HCT116 (cell line): ENCODE results near the gene IL36B. TPM values are rescaled to one million over a fixed set of nuclear protein-coding genes. Genes with fewer than 3 reads are reported as not detected.

Experiments
- ATAC-seq: fragments of 200-7000 bp; cut with Tn5 transposase; 2 replicates; pipeline ENCODE4 v1.9.1; 2020; ENCODE audit warnings: mild to moderate bottlenecking, moderate library complexity
- BruUV-seq: library from RNA; stranded (reverse); fragments of 400-500 nt; replicated peaks from 2 replicates; lab custom pipeline; 2021; lab: Mats Ljungman, UMichigan
- CTCF ChIA-PET: fragments of 300-600 bp; sonication (Branson Sonifier 250); formaldehyde crosslinking; loops from one replicate; lab custom pipeline; 2021; ENCODE audit warnings: antibody characterized with exemption; lab: Charles Lee
- POLR2A ChIA-PET: fragments of 300-600, 350-600 bp; sonication (Branson Sonifier 250); formaldehyde crosslinking; loops from one replicate; lab custom pipeline; 2021; ENCODE audit warnings: antibody characterized with exemption; lab: Charles Lee
- RAD21 ChIA-PET, 2 experiments: fragments of 300-600 bp; sonication (Branson Sonifier 250); formaldehyde crosslinking; loops; one replicate each; lab custom pipeline; 2023; ENCODE audit warnings: low total read pairs in 2 of 2; ENCODE audit not compliant: uncharacterized antibody in 2 of 2, unreplicated experiment in 2 of 2, low non-redundant PET in 1 of 2; lab: Charles Lee
- DNase-seq: peaks from one replicate; pipeline ENCODE4 v3.0.0-alpha.2; 2010; ENCODE audit warnings: low read depth, low spot score
- H2AFZ ChIP-seq: fragments of 200-600 bp; shearing (Covaris generic), sonication (generic); 2 replicates; pipeline ENCODE4 v1.6.1; 2017; ENCODE audit warnings: low read depth, mixed run types, mixed read lengths, antibody characterized with exemption, low read length; ENCODE audit not compliant: poor library complexity, severe bottlenecking
- H3K27ac ChIP-seq: 2 replicates; pipeline ENCODE4 v1.5.1; 2012; ENCODE audit warnings: low read depth, low read length
- H3K27me3 ChIP-seq: fragments of 200-600 bp; sonication (generic); 2 replicates; pipeline ENCODE4 v1.6.1; 2016; ENCODE audit warnings: mixed run types, low read length, mixed read lengths; ENCODE audit not compliant: insufficient read depth
- H3K36me3 ChIP-seq, 2 experiments: fragments of 200-500 bp in 1 of 2; fragments of 200-600 bp in 1 of 2; sonication (Bioruptor generic) in 1 of 2; sonication (generic) in 1 of 2; 2 replicates each; pipeline versions ENCODE4 v1.5.1 to v1.6.1; 2014 to 2016; ENCODE audit warnings: low read length in 2 of 2, inconsistent platforms in 1 of 2, mixed read lengths in 1 of 2, mixed run types in 1 of 2; ENCODE audit not compliant: insufficient read depth in 2 of 2, control insufficient read depth in 1 of 2
- H3K4me1 ChIP-seq, 2 experiments: fragments of 200-600 bp in 1 of 2; sonication (generic) in 1 of 2; 2 replicates each; pipeline versions ENCODE4 v1.5.1 to v1.6.1; 2012 to 2017; ENCODE audit warnings: low read length in 2 of 2, inconsistent platforms in 1 of 2, mild to moderate bottlenecking in 1 of 2, mixed read lengths in 1 of 2, mixed run types in 1 of 2, moderate library complexity in 1 of 2; ENCODE audit not compliant: insufficient read depth in 2 of 2, control insufficient read depth in 1 of 2
- H3K4me2 ChIP-seq: fragments of 200-600 bp; sonication (generic); 2 replicates; pipeline ENCODE4 v1.6.1; 2017; ENCODE audit warnings: mixed run types, low read length, mixed read lengths
- H3K4me3 ChIP-seq, 2 experiments: fragments of 200-600 bp in 1 of 2; sonication (generic) in 1 of 2; replicated peaks in 1 of 2; 2 replicates each; pipeline ENCODE4 v1.5.1; 2011 to 2016; ENCODE audit warnings: low read length in 2 of 2, control low read depth in 1 of 2, low read depth in 1 of 2, mild to moderate bottlenecking in 1 of 2, mixed read lengths in 1 of 2, mixed run types in 1 of 2
- H3K79me2 ChIP-seq: fragments of 200-600 bp; sonication (generic); 2 replicates; pipeline ENCODE4 v1.6.1; 2017; ENCODE audit warnings: mild to moderate bottlenecking, mixed run types, low read length, moderate library complexity, mixed read lengths; ENCODE audit not compliant: insufficient read depth
- H3K9ac ChIP-seq: fragments of 200-600 bp; sonication (generic); 2 replicates; pipeline ENCODE4 v1.6.1; 2016; ENCODE audit warnings: low read length, mixed read lengths
- H3K9me2 ChIP-seq: fragments of 200-600 bp; sonication (generic), shearing (Covaris generic); 2 replicates; pipeline ENCODE4 v1.6.1; 2017; ENCODE audit warnings: mixed run types, mild to moderate bottlenecking, moderate library complexity; ENCODE audit not compliant: insufficient read depth
- H3K9me3 ChIP-seq, 2 experiments: fragments of 200-500 bp in 1 of 2; fragments of 200-600 bp in 1 of 2; sonication (Bioruptor generic) in 1 of 2; sonication (generic) in 1 of 2; 2 replicates each; pipeline ENCODE4 v1.6.1; 2014 to 2017; ENCODE audit warnings: low read length in 2 of 2, mixed read lengths in 2 of 2, inconsistent platforms in 1 of 2, low read depth in 1 of 2, mild to moderate bottlenecking in 1 of 2, mixed run types in 1 of 2, moderate library complexity in 1 of 2; ENCODE audit not compliant: control insufficient read depth in 1 of 2, insufficient read depth in 1 of 2
- H4K20me1 ChIP-seq: fragments of 200-600 bp; sonication (generic), shearing (Covaris generic); 2 replicates; pipeline ENCODE4 v1.6.1; 2017; ENCODE audit warnings: mixed run types, mild to moderate bottlenecking, moderate library complexity; ENCODE audit not compliant: insufficient read depth
- CBX3 ChIP-seq: IDR thresholded peaks from 2 replicates; pipeline ENCODE4 v1.6.1; 2012; ENCODE audit warnings: low read depth
- EGR1 ChIP-seq: IDR thresholded peaks from 2 replicates; pipeline ENCODE4 v1.6.1; 2012; ENCODE audit warnings: low read depth
- EZH2 ChIP-seq: fragments of 200-600 bp; sonication (generic); IDR thresholded peaks from 2 replicates; pipeline ENCODE4 v1.6.1; 2017; ENCODE audit warnings: antibody characterized with exemption, mixed run types
- EZH2phosphoT487 ChIP-seq: fragments of 200-600 bp; IDR thresholded peaks from 2 replicates; pipeline ENCODE4 v1.6.1; 2018; ENCODE audit warnings: antibody characterized with exemption, borderline replicate concordance
- FOSL1 ChIP-seq: IDR thresholded peaks from 2 replicates; pipeline ENCODE4 v1.6.1; 2012; ENCODE audit warnings: low read depth
- JUND ChIP-seq: IDR thresholded peaks from 2 replicates; pipeline ENCODE4 v1.6.1; 2012
- SP1 ChIP-seq: IDR thresholded peaks from 2 replicates; pipeline ENCODE4 v1.6.1; 2012; ENCODE audit warnings: low read depth
- SRF ChIP-seq: IDR thresholded peaks from 2 replicates; pipeline ENCODE4 v1.6.1; 2012; ENCODE audit warnings: low read depth
- YY1 ChIP-seq: IDR thresholded peaks from 2 replicates; pipeline ENCODE4 v1.6.1; 2011; ENCODE audit warnings: low read length, low read depth, moderate library complexity, mild to moderate bottlenecking; ENCODE audit not compliant: insufficient replicate concordance; ENCODE audit errors: extremely low read depth
- ZBTB33 ChIP-seq: IDR thresholded peaks from 2 replicates; pipeline ENCODE4 v1.6.1; 2011; ENCODE audit warnings: mild to moderate bottlenecking, low read length, moderate library complexity; ENCODE audit not compliant: insufficient replicate concordance; ENCODE audit errors: extremely low read depth
- ZNF274 ChIP-seq: fragments of 200-500 bp; sonication (Bioruptor generic); IDR thresholded peaks from 2 replicates; pipeline ENCODE4 v1.6.1; 2014; ENCODE audit warnings: mild to moderate bottlenecking, low read depth, low read length, inconsistent platforms
- intact Hi-C: fragments of 100-400 bp; cut with micrococcal nuclease; formaldehyde crosslinking; loops from 2 replicates; pipeline ENCODE4 v1.10.0; 2022
- total RNA-seq: library from RNA; stranded (reverse); gene quantifications from one replicate; pipeline ENCODE4 v1.2.1, GENCODE V29; 2021; ENCODE audit not compliant: unreplicated experiment
- TF ChIP-seq, protein P1 (sequence below), 3 experiments: fragments of 200-600 bp in 1 of 3; sonication (generic) in 1 of 3; IDR thresholded peaks in 2 of 3; conservative IDR thresholded peaks in 1 of 3; 2 replicates each; pipeline ENCODE4 v1.5.1; 2012 to 2017; ENCODE audit warnings: low read depth in 2 of 3, low read length in 2 of 3, antibody characterized with exemption in 1 of 3, borderline replicate concordance in 1 of 3, control low read depth in 1 of 3, mild to moderate bottlenecking in 1 of 3, mixed read lengths in 1 of 3, mixed run types in 1 of 3, moderate library complexity in 1 of 3; ENCODE audit not compliant: insufficient read depth in 1 of 3

IL36B gene
- total RNA-seq, 1 experiment from 2014 or later = not detected

DNA sequence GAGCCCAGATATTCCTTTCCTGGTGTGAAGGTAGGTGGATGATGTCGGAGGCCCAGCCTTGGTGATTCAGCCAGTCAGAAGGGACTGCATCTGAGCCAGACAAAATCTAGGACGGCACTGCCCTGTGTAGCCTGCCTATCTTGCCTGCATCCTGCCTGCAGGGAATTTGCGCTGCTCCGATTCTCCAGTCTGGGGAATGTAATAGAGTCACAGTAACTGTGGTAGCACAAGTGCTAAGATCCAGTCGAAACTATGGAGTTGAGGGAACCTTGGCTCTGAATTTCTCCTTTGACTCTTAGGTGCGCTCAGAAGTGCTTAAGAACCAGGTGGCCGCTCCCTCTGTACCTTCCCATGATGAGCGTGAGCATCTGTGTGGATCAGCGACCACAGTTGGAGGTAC is 15.9 kb downstream of the IL36B start:
- ChIA-PET CTCF (no interaction called here), RAD21 (no interaction called here), POLR2A (no interaction called here)
- Histone ChIP-seq H3K27ac (no peak overlapping the region), H3K4me2 (no peak overlapping the region), H3K9me2 (no peaks in the 10 kb centered on the region), H3K4me3 (no peak overlapping the region), H3K9me3 (no peaks in the 10 kb centered on the region), H4K20me1 (no peaks in the 10 kb centered on the region; the same call in 1 of the 2 replicates), H3K27me3 (peaks cover 15% of the 10 kb centered on the region), H3K79me2 (no peaks in the 10 kb centered on the region), H2AFZ (no peak overlapping the region), H3K4me1 (no peaks in the 10 kb centered on the region), H3K9ac (no peak overlapping the region), H3K36me3 (no peaks in the 10 kb centered on the region)
- no TSS peak for BruUV-seq
- DNase-seq (no peak), ATAC-seq (no peak)
- TF ChIP-seq EZH2 (no peak), EGR1 (no peak), JUND (no peak), CBX3 (no peak), FOSL1 (no peak), ZBTB33 (no peak), EZH2phosphoT487 (no peak), SP1 (no peak), ZNF274 (no peak), YY1 (no peak), SRF (no peak)
- TF ChIP-seq, protein P1, sequence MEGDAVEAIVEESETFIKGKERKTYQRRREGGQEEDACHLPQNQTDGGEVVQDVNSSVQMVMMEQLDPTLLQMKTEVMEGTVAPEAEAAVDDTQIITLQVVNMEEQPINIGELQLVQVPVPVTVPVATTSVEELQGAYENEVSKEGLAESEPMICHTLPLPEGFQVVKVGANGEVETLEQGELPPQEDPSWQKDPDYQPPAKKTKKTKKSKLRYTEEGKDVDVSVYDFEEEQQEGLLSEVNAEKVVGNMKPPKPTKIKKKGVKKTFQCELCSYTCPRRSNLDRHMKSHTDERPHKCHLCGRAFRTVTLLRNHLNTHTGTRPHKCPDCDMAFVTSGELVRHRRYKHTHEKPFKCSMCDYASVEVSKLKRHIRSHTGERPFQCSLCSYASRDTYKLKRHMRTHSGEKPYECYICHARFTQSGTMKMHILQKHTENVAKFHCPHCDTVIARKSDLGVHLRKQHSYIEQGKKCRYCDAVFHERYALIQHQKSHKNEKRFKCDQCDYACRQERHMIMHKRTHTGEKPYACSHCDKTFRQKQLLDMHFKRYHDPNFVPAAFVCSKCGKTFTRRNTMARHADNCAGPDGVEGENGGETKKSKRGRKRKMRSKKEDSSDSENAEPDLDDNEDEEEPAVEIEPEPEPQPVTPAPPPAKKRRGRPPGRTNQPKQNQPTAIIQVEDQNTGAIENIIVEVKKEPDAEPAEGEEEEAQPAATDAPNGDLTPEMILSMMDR (IDR thresholded peaks at IDR 0.05 in 2 of 3, conservative IDR thresholded peaks at IDR 0.05 in 1 of 3; ENCODE audit: borderline replicate concordance in 1 of 3, insufficient read depth in 1 of 3, low read depth in 2 of 3, low read length in 2 of 3) = no peak
- intact Hi-C loops = no loop called here
